HG02938 (cell line): ENCODE results near the gene APOL4.
"Not testable (repeated sequence)": the region's sequence is repeated elsewhere in the genome, so short reads cannot be mapped to it uniquely, and the experiment has no call there.

Source experiments
- ATAC-seq: cut with Tn5 transposase; IDR thresholded peaks from one replicate; pipeline ENCODE4 v1.9.1; 2021; ENCODE audit warnings: mild to moderate bottlenecking, moderate library complexity; ENCODE audit not compliant: unreplicated experiment

APOL4 gene

DNA sequence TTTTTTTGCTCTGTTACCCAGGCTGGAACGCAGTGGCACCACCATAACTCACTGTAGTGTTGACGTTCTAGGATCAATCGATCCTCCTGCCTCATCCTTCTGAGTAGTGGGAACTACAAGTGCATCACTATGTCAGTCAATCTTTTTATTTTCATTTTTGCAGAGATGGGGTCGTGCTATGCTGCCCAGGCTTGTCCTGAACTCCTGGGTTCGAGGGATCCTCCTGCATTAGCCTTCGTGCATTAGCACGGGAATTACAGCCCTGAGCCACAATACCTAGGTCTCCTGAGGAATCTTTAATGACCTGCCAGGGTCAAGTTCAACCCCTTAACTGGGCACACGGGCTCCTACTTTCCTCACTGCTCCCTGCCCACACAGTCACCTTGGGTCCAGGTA is 45.5 kb downstream of the APOL4 start:
- ATAC-seq = no peak

DNA sequence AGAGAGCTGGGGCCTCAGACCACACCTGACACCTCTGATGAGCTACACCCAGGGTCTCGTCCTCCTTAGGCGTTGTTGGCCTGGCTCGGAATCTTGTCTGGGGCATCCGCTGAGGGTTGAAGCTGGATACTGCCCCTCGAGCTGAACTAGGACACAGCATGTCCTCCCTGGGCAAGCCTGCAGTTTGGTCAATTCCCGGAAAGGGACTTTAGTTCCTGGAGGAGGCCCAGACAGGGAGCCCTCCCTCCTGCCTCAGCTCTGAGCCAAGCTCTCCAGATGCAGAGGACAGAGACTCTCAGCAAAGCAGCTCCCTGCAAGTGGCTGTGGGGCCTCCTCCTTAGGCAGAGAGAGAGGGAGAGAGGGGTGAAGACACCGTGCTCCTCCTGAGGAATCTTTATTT is 45.9 kb downstream of the APOL4 start:
- no peak for ATAC-seq

DNA sequence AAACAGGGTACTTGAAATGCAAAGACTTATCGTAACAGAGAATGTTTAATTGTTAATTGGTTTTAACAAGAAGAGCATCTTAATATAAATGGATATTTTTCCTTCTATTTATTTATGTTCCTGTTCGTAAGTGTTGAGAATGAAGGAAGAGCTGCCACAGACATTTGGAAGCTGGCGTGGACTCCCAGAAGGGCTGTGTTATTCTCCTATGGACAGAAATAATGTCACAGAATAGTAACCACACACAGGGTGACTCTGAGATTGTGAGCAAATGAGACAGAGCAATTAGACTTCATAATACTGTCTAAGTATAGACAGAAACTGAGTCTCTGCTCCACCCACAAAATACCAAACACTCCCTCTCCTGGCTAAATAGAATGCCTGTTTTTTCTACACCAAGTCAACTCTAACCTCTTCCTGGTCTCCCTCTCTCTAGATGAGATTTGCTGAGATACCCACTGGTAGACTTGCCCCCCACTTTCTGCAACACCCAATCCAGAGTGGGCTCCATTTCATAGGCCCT is 47.1 kb downstream of the APOL4 start:
- no peak for ATAC-seq

DNA sequence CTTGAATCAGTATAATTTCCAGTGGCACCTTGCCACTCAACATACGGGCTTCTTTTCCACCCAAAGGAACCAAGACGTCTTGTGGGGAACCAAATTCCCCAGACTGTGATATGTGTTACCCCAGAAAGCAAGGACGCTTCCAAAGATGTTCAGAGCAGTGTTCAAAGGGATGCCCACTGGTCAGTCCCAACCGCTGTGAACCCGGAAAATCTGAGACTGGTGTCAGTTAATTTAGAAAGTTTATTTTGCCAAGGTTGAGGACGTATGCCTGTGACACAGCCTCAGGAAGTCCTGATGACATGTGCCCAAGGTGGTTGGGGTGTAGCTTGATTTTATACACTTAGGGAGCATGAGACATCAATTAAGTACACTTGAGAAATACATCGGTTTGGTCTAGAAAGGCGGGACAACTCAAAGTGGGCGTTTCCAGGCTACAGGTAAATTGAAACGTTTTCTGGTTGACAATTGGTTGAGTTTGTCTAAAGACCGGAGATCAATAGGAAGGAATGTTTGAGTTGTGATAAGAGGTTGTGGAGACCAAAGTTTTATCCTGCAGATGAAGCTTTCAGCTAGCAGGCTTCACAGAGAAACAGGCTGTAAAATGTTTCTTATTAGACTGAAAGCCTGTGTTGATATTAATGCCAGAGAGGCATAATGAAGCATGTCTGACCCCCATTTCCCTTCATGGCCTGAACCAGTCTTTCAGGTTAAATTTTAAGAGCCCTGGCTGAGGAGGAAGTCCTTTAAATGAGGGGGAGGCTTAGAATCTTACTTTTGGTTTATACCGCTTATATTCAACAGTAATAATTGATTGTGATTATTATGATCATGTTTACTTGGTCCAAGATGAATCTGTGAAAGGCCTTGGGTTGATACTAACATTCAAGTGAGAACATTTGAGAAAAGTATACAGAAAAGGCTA is 47.8 kb downstream of the APOL4 start:
- ATAC-seq = no peak

DNA sequence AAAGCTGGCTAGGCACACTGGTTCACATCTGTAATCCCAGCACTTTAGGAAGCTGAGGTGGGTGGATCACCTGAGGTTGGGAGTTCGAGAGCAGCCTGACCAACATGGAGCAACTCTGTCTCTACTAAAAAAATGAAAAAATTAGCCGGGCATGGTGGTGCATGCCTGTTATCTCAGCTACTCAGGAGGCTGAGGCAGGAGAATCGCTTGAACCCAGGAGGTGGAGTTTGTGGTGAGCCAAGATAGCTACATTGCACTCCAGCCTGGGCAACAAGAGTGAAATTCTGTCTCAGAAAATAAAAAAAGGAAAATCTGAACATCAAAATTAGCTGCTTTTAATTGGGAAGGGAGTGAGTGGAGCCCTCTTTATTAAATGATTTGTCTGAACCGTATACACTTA is 48.8 kb downstream of the APOL4 start:
- ATAC-seq = not testable (repeated sequence)

- ATAC-seq = no peak
Measured at GRCh38 chr22:36152088-36152487, 49.5 kb downstream of the APOL4 start.

DNA sequence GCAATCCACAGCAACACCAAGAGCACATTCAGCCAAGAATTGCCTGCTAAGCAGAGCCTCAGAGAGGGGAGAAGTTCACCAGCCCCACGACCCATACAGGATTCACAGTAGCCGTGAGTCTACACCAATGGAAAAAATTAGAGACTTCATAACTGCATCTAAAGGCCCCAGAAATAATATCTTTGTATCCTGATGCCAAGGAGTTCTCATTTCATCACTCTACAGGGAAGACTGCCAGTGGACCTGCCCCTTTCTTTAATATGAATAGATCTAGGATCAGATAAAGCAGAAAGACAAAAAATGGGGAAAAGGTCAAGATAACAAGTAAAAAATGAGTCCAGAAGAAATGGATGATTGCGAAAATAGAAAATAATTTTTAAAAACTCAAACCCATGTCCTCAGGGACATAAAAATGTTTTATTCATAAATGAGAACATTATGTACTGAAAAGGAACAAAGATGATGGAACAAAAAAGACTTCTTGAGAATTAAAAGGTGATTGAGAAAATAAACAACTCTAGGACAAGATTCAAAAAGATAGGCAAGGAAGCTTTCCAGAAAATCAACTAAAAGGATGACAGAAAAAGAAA is 50.5 kb downstream of the APOL4 start:
- no peak for ATAC-seq

DNA sequence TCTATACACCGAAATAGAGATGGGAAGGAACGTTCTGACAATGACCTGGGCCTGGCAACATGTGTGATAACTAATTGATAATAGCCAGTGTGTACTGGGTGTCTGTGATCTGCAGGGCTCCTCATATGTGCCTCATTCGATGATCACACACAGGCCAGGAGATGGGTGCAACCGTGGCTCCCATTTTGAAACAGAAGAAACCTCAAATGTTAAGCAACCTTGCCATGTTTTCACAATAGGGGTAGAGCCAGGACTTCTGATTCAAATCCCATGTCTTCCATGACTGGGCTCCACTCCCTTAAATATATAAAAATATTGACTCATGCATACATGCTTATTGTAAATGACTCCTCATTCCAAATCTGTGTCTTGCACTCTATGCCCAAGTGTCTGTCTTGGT is 52.2 kb downstream of the APOL4 start:
- ATAC-seq = no peak

DNA sequence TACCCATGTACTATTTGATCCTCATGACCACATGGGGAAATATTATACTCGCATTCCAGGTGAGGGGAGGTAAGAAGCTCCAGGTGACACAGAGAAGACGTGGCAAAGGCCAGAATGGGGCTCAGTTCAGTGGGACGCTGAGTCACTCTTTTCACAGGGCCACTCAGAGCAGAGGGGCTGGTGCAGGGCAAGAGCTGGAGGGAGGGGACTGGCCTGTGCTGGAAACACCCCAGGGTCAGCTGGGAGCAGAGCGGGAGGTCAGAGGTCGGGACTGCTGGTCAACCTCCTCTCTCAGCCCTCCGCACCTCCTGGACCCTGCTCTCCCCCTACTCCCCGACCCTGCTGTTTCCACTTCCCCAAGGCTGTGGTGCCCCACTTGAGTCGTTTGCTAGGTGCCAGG is 53.2 kb downstream of the APOL4 start:
- ATAC-seq = no peak

GRCh38 chr22:36147196-36147791 is 54.3 kb downstream of the APOL4 start:
- no peak for ATAC-seq

- no peak for ATAC-seq
Measured at GRCh38 chr22:36145881-36146280, 55.7 kb downstream of the APOL4 start.

GRCh38 chr22:36144886-36145541 is 56.6 kb downstream of the APOL4 start:
- ATAC-seq = no peak

- ATAC-seq = no peak
Measured at GRCh38 chr22:36143956-36144355, 57.7 kb downstream of the APOL4 start.

GRCh38 chr22:36143066-36143815 is 58.4 kb downstream of the APOL4 start:
- no peak for ATAC-seq

DNA sequence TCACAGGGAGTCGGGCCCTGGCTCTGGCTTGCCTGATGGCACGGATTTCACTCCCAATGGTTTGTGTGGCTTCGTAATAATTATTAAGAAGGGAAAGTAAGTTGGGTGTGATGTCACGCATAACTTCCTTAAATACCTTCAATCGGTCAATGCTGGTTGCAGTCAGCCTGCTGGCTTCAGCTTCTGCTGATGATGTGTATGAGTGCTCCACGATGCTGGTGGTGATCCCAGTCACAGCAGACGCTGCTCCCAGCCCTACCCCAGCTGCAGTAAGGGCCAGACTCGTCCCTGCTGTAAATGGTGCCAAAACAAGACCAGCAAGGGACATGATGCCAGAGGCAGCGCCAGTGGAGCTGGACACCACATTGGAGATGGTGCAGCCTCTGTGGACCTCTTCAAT is 60.1 kb downstream of the APOL4 start:
- ATAC-seq = no peak
